GM12878 (cell line): ENCODE measurements around the gene SLC44A3. TPM values are rescaled to one million over a fixed set of nuclear protein-coding genes. Genes with fewer than 3 reads are reported as not detected.

Experiments
- ATAC-seq: fragments of 200-7000 bp; cut with Tn5 transposase; 3 replicates; pipeline ENCODE4 v1.9.1; 2020; ENCODE audit warnings: mild to moderate bottlenecking, moderate library complexity
- BruUV-seq: library from RNA; stranded (reverse); fragments of 400-500 nt; replicated peaks from 2 replicates; lab custom pipeline; 2021; lab: Mats Ljungman, UMichigan
- CTCF ChIA-PET: fragments of 300-600 bp; sonication (Branson Sonifier 250); formaldehyde crosslinking; extraction: SDS; loops from one replicate; lab custom pipeline; 2021; ENCODE audit warnings: inconsistent platforms; lab: Yijun Ruan, JAX
- POLR2A ChIA-PET: fragments of 350-600 bp; formaldehyde crosslinking; extraction: SDS; loops from one replicate; lab custom pipeline; 2021; ENCODE audit warnings: inconsistent platforms; lab: Charles Lee
- RAD21 ChIA-PET: fragments of 300-600 bp; sonication (Branson Sonifier 250); formaldehyde crosslinking; loops from one replicate; lab custom pipeline; 2023; ENCODE audit warnings: antibody characterized with exemption; ENCODE audit not compliant: unreplicated experiment; lab: Charles Lee
- SMC1A ChIA-PET: fragments of 300-600 bp; sonication (Branson Sonifier 250); formaldehyde crosslinking; loops from one replicate; lab custom pipeline; 2023; ENCODE audit not compliant: unreplicated experiment, uncharacterized antibody; lab: Charles Lee
- DNase-seq: peaks from one replicate; pipeline ENCODE4 v3.0.0-alpha.2; 2011; ENCODE audit warnings: low read depth, low spot score
- FAIRE-seq: peaks from 3 replicates; lab custom pipeline; 2011; peaks lifted over from hg19 to GRCh38; lab: Jason Lieb, UNC
- H2AFZ ChIP-seq: 2 replicates; pipeline ENCODE4 v1.6.0; 2011; ENCODE audit warnings: low read depth, low read length, control low read depth; ENCODE audit not compliant: control insufficient read depth
- H3K27ac ChIP-seq: 2 replicates; pipeline ENCODE4 v1.5.1; 2011; ENCODE audit warnings: control low read depth; ENCODE audit not compliant: control insufficient read depth, insufficient read depth
- H3K27me3 ChIP-seq, 2 experiments: replicated peaks in 1 of 2; 2 replicates each; pipeline versions ENCODE4 v1.6.0 to v1.6.1; 2011; ENCODE audit warnings: low read length in 1 of 2; ENCODE audit not compliant: control insufficient read depth in 2 of 2, insufficient read depth in 2 of 2
- H3K36me3 ChIP-seq, 2 experiments: 2 replicates each; pipeline ENCODE4 v1.5.1; 2011; ENCODE audit warnings: low read length in 1 of 2; ENCODE audit not compliant: control insufficient read depth in 2 of 2, insufficient read depth in 2 of 2
- H3K4me1 ChIP-seq: 2 replicates; pipeline ENCODE4 v1.6.1; 2011; ENCODE audit warnings: mild to moderate bottlenecking, low read length, moderate library complexity, mixed read lengths; ENCODE audit not compliant: control insufficient read depth, insufficient read depth
- H3K4me2 ChIP-seq: 2 replicates; pipeline ENCODE4 v1.6.0; 2011; ENCODE audit warnings: control low read depth; ENCODE audit not compliant: control insufficient read depth, insufficient read depth
- H3K4me3 ChIP-seq: fragments of 200-600 bp; sonication (generic); 2 replicates; pipeline ENCODE4 v1.5.1; 2016
- H3K79me2 ChIP-seq: 2 replicates; pipeline ENCODE4 v1.6.0; 2011; ENCODE audit warnings: low read length; ENCODE audit not compliant: control insufficient read depth, insufficient read depth
- H3K9ac ChIP-seq: 2 replicates; pipeline ENCODE4 v1.8.0; 2011; ENCODE audit warnings: low read length, control low read depth, mixed read lengths; ENCODE audit not compliant: control insufficient read depth, insufficient read depth
- H3K9me3 ChIP-seq: replicated peaks from 3 replicates; pipeline ENCODE4 v1.5.1; 2011; ENCODE audit warnings: mild to moderate bottlenecking, low read length; ENCODE audit not compliant: control insufficient read depth, insufficient read depth
- H4K20me1 ChIP-seq: 2 replicates; pipeline ENCODE4 v1.6.0; 2011; ENCODE audit not compliant: control insufficient read depth, insufficient read depth
- ATF2 ChIP-seq: IDR thresholded peaks from 2 replicates; pipeline ENCODE4 v1.6.1; 2012; ENCODE audit warnings: low read length, inconsistent platforms
- CBX3 ChIP-seq: fragments of 200-600 bp; sonication (generic); IDR thresholded peaks from 2 replicates; pipeline ENCODE4 v1.6.1; 2016; ENCODE audit warnings: low read depth, borderline replicate concordance
- DPF2 ChIP-seq: fragments of 450-650 bp; IDR thresholded peaks from 2 replicates; pipeline ENCODE4 v1.6.1; 2017; ENCODE audit warnings: mild to moderate bottlenecking
- FOS ChIP-seq: IDR thresholded peaks from 3 replicates; pipeline ENCODE4 v1.6.1; 2011; ENCODE audit warnings: borderline replicate concordance; ENCODE audit not compliant: insufficient read length; ENCODE audit errors: extremely low read depth
- GABPA ChIP-seq: IDR thresholded peaks from 2 replicates; pipeline ENCODE4 v1.6.1; 2014; ENCODE audit warnings: antibody characterized with exemption, low read depth, mild to moderate bottlenecking, inconsistent platforms
- IKZF2 ChIP-seq, 2 experiments: fragments of 450-650 bp; IDR thresholded peaks; 2 replicates each; pipeline ENCODE4 v1.6.1; 2017; ENCODE audit warnings: mild to moderate bottlenecking in 2 of 2, moderate library complexity in 2 of 2
- NR2C1 ChIP-seq: fragments of 450-650 bp; IDR thresholded peaks from 2 replicates; pipeline ENCODE4 v1.6.1; 2017; ENCODE audit warnings: antibody characterized with exemption, mild to moderate bottlenecking, moderate library complexity
- NR2F1 ChIP-seq: fragments of 450-650 bp; conservative IDR thresholded peaks from 2 replicates; pipeline ENCODE4 v1.6.1; 2017; ENCODE audit warnings: mild to moderate bottlenecking
- PKNOX1 ChIP-seq: fragments of 450-650 bp; IDR thresholded peaks from 2 replicates; pipeline ENCODE4 v1.6.1; 2016; ENCODE audit warnings: mild to moderate bottlenecking
- RBBP5 ChIP-seq: fragments of 200-600 bp; sonication (generic); conservative IDR thresholded peaks from 2 replicates; pipeline ENCODE4 v1.6.1; 2016
- RELA ChIP-seq: fragments of 450-650 bp; IDR thresholded peaks from 2 replicates; pipeline ENCODE4 v1.8.0; 2014; ENCODE audit warnings: borderline replicate concordance; ENCODE audit not compliant: partially characterized antibody
- RELB ChIP-seq: fragments of 450-650 bp; IDR thresholded peaks from 2 replicates; pipeline ENCODE4 v1.6.1; 2017; ENCODE audit warnings: low read depth, mild to moderate bottlenecking, moderate library complexity
- SIX5 ChIP-seq: IDR thresholded peaks from 2 replicates; pipeline ENCODE4 v1.6.1; 2011; ENCODE audit warnings: mild to moderate bottlenecking, low read depth, low read length, moderate library complexity; ENCODE audit not compliant: severe bottlenecking
- SMAD1 ChIP-seq: fragments of 450-650 bp; IDR thresholded peaks from 2 replicates; pipeline ENCODE4 v1.6.1; 2018; ENCODE audit warnings: mild to moderate bottlenecking, low read depth; ENCODE audit not compliant: partially characterized antibody
- SREBF1 ChIP-seq: IDR thresholded peaks from 2 replicates; pipeline ENCODE4 v1.6.1; 2012; ENCODE audit warnings: mild to moderate bottlenecking, low read length
- SUZ12 ChIP-seq: fragments of 200-600 bp; sonication (generic); IDR thresholded peaks from one replicate; pipeline ENCODE4 v1.6.1; 2018; ENCODE audit warnings: antibody characterized with exemption, mild to moderate bottlenecking; ENCODE audit not compliant: unreplicated experiment
- USF2 ChIP-seq: IDR thresholded peaks from 2 replicates; pipeline ENCODE4 v1.6.1; 2011; ENCODE audit warnings: low read depth, low read length, improper control_type of control experiment, borderline replicate concordance
- ZNF217 ChIP-seq: fragments of 450-650 bp; IDR thresholded peaks from 2 replicates; pipeline ENCODE4 v1.6.1; 2017; ENCODE audit warnings: antibody characterized with exemption, mild to moderate bottlenecking
- ZNF274 ChIP-seq: IDR thresholded peaks from one replicate; pipeline ENCODE4 v1.8.0; 2011; ENCODE audit not compliant: insufficient read length, insufficient read depth
- in situ Hi-C: fragments of 300-500 bp; cut with MboI; formaldehyde crosslinking; loops from 9 replicates; pipeline ENCODE4 v1.14.3; 2018; ENCODE audit warnings: mixed read lengths
- intact Hi-C: fragments of 100-400 bp; cut with micrococcal nuclease; formaldehyde crosslinking; loops from one replicate; pipeline ENCODE4 v1.14.2; 2022; ENCODE audit not compliant: unreplicated experiment
- polyA plus RNA-seq, 11 experiments: library from polyadenylated mRNA; depleted of rRNA in 4 of 11; unstranded in 6 of 11; stranded (reverse) in 5 of 11; fragments of >200 nt; fragmentation: Nextera tagmentation in 4 of 11; fragmentation: Illumina TruSeq in 1 of 11; extraction: Ambion mirVana in 4 of 11; extraction: Trizol in 1 of 11; gene quantifications; 1 replicate in 1 of 11; 2 replicates in 10 of 11; pipeline versions ENCODE4 v1.2.1 to v1.2.3, GENCODE V29; 2011 to 2016; ENCODE audit warnings: inconsistent platforms in 2 of 11, missing spikeins in 2 of 11, low read depth in 1 of 11
- total RNA-seq, 4 experiments: library from RNA; depleted of rRNA in 3 of 4; stranded (reverse); fragments of >200 nt in 3 of 4; fragmentation: Illumina TruSeq in 1 of 4; extraction: Trizol in 1 of 4; gene quantifications; 2 replicates each; pipeline versions ENCODE4 v1.2.1 to v1.2.3, GENCODE V29; 2013 to 2021
- TF ChIP-seq, protein P1 (sequence below): IDR thresholded peaks from 2 replicates; pipeline ENCODE4 v1.6.1; 2011; ENCODE audit warnings: mild to moderate bottlenecking, low read depth, low read length, moderate library complexity; ENCODE audit not compliant: insufficient replicate concordance

Gene SLC44A3
- total and polyA plus RNA-seq, 10 of the 15 experiments (the other 5 are each of a cell fraction or from before 2014, with no cell fraction given) = not detected

DNA sequence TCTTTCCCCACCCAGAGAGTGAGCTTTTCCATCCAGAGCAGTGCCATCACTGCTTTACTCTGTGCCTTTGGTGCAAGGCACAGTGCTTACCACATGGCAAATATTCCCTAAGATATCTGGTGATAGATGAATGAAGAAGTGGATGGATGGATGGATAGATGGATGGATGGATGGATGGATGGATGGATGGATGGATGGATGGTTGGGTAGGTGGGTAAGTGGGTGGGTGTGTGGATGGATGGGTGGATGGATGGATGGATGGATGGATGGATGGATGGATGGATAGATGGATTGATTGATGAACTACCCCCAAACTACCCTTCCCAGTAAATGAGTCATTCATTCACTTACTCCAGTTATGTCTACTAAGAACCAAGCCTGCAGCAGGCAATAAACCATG, 42.9 kb upstream of the SLC44A3 start (continued):
- TF ChIP-seq RELB = no peak
- no peak for TF ChIP-seq RBBP5
- TF ChIP-seq NR2F1 = no peak
- no peak for TF ChIP-seq RELA
- no peak for TF ChIP-seq DPF2
- no peak for TF ChIP-seq CBX3
- TF ChIP-seq USF2 = no peak
- TF ChIP-seq ZNF217 = no peak
- no peak for TF ChIP-seq SIX5
- TF ChIP-seq FOS = no peak
- TF ChIP-seq ATF2 = no peak

GRCh38 chr1:94778808-94779207, 41.3 kb upstream of the SLC44A3 start:
- Histone ChIP-seq H2AFZ (no peak overlapping the region), H3K79me2 (no peaks in the 10 kb centered on the region), H3K4me3 (no peak overlapping the region), H3K36me3 (no peaks in the 10 kb centered on the region), H4K20me1 (no peaks in the 10 kb centered on the region), H3K9ac (no peak overlapping the region), H3K27me3 (no peaks in the 10 kb centered on the region), H3K9me3 (no peaks in the 10 kb centered on the region), H3K4me1 (no peaks in the 10 kb centered on the region), H3K27ac (no peak overlapping the region), H3K4me2 (no peak overlapping the region)
- SMC1A ChIA-PET = interaction anchor here (0.9 kb wide), 1 partner anchor 14 kb away, joined by 3 read pairs; no protein-coding TSS in a partner anchor
- BruUV-seq = no TSS peak
- in situ Hi-C loops (no loop called here), intact Hi-C loops (no loop called here)
- FAIRE-seq (no peak), DNase-seq (no peak), ATAC-seq (no peak)
- POLR2A ChIA-PET = no interaction called here
- RAD21 ChIA-PET = no interaction called here
- CTCF ChIA-PET = interaction anchor here (0.5 kb wide), 1 partner anchor 279 kb away, joined by 3 read pairs; no protein-coding TSS in a partner anchor
- no peak for TF ChIP-seq SREBF1
- no peak for TF ChIP-seq GABPA
- no peak for TF ChIP-seq NR2C1
- TF ChIP-seq ZNF274 = no peak
- no peak for TF ChIP-seq PKNOX1
- TF ChIP-seq, protein P1, sequence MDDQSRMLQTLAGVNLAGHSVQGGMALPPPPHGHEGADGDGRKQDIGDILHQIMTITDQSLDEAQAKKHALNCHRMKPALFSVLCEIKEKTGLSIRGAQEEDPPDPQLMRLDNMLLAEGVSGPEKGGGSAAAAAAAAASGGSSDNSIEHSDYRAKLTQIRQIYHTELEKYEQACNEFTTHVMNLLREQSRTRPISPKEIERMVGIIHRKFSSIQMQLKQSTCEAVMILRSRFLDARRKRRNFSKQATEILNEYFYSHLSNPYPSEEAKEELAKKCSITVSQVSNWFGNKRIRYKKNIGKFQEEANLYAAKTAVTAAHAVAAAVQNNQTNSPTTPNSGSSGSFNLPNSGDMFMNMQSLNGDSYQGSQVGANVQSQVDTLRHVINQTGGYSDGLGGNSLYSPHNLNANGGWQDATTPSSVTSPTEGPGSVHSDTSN = no peak
- no peak for TF ChIP-seq SMAD1
- TF ChIP-seq IKZF2 (IDR thresholded peaks at IDR 0.05) = no peak
- TF ChIP-seq SUZ12 = no peak
- no peak for TF ChIP-seq RELA
